Hematopoietic multipotent progenitor cell (in vitro differentiated cells): ENCODE measurements around the gene CRY2. TPM values are rescaled to one million over a fixed set of nuclear protein-coding genes. Genes with fewer than 3 reads are reported as not detected.

Experiments used
- DNase-seq, 3 donors: peaks; one replicate each; pipeline ENCODE4 v3.0.0-alpha.2; 2011 to 2015; ENCODE audit warnings: low read depth in 2 of 3, low spot score in 2 of 3
- total RNA-seq: library from RNA; depleted of rRNA; stranded (reverse); fragments of >200 nt; gene quantifications from one replicate; pipeline ENCODE4 v1.2.3, GENCODE V29; 2012

The CRY2 gene
- total RNA-seq, 1 donor = 32.3 TPM

DNA sequence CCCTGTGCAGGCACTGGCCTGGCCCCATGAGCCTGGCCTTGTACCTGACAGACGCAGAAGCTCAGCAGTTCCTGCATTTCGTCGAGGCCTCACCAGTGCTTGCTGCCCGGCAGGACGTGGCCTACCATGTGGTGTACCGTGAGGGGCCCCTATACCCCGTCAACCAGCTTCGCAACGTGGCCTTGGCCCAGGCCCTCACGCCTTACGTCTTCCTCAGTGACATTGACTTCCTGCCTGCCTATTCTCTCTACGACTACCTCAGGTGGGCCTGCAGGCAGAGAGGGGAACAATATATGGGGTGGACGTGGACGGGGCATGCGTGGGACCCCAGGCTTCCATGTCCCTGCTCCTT, 80.0 kb downstream of the CRY2 start:
- no peak for DNase-seq

DNA sequence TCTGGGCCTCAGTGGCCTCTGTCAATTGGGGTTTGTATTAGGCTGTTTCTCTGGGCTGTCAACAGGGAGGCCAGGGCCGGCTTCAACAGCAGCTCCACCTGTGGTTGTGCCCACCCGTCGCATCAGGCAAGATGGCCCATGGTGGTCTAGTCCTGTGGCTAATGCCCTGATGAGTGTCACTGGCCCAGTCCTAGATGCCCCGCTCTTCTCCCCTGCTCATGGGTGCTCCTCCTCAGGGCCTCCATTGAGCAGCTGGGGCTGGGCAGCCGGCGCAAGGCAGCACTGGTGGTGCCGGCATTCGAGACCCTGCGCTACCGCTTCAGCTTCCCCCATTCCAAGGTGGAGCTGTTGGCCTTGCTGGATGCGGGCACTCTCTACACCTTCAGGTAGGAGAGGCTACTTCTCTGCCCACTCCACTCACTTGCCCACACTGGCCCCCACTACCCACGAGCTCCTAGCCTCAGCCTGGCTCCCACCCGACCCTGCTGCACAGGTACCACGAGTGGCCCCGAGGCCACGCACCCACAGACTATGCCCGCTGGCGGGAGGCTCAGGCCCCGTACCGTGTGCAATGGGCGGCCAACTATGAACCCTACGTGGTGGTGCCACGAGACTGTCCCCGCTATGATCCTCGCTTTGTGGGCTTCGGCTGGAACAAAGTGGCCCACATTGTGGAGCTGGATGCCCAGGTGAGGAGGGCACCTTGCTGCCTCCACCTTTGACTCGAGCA, 80.6 kb downstream of the CRY2 start:
- DNase-seq = no peak

DNA sequence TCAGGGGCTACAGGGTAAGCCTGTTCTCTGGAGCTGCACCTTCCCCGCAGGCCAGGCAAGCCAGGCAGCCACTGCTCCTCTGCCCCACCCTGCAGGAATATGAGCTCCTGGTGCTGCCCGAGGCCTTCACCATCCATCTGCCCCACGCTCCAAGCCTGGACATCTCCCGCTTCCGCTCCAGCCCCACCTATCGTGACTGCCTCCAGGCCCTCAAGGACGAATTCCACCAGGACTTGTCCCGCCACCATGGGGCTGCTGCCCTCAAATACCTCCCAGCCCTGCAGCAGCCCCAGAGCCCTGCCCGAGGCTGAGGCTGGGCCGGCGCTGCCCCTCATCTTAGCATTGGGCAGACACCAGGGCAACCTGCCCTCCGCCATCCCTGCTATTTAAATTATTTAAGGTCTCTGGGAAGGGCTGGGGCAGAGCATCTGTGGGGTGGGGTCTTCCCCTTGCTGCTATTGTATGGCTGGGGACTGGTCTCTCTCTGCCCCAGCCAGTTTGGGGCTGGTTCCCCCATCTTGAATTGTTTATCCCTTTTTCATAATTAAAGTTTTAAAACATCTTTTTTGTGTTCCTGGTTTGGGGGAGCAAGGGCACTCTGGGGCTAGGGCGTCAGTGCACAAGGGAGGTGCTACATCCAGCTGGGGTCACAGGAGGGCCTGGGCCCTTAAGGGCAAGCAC, 81.4 kb downstream of the CRY2 start:
- no peak for DNase-seq

GRCh38 chr11:45929486-45930030, 82.3 kb downstream of the CRY2 start:
- DNase-seq = no peak

GRCh38 chr11:45930031-45930794, 82.9 kb downstream of the CRY2 start:
- peak in 1 of 3 donors; percentile 69 for DNase-seq

GRCh38 chr11:45930951-45931570, 83.8 kb downstream of the CRY2 start:
- DNase-seq = no peak

DNA sequence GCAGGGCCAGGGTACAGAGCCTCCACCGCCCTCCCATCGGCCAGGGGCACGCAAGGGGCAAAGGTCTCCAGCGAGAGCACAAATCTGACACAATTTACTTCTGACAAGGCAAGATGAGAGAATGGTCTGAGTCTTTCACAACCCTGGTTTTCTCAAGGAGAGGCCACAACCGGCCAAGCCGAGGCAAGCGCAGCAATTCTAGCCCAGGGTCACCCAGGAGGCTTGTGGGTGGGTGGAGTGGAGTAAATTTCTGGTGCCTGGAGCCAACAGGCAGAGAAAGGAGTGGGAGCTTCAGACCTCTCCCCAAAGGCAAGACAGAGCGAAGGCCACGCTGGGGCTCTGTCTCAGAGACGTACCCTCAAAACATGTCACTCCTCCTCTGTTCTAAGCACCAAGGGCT, 84.5 kb downstream of the CRY2 start:
- DNase-seq = no peak

DNA sequence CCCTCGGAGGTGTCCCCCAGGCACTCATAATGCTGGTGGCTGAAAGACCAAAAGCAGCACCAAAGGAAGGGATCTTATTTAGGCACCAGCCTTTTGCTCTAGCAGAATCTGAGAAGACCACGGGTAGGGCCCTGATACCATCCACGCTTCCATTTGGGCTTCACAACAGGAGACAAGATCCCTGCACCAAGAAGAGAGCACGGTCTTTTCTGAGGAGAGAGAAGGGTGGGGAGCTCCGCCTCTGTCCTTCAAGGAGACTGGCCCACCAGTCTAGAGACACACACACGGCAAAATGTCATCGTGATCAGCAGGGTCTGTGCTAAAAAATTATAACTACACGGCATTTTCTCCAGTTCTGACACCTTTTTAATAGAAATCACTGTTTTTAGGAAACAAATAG, 84.9 kb downstream of the CRY2 start:
- no peak for DNase-seq

Other genes starting within 250 kb of the CRY2 start
- under 0.01 TPM for gene CHST1, start 181.9 kb upstream of the CRY2 start, total RNA-seq
- gene SLC35C1, start 42.3 kb upstream of the CRY2 start, total RNA-seq = 10.5 TPM
- gene MAPK8IP1, start 38.2 kb downstream of the CRY2 start, total RNA-seq = 0.54 TPM
- 5.7 TPM for gene FREY1, start 59.8 kb downstream of the CRY2 start, total RNA-seq
- 51.2 TPM for gene PEX16, start 70.4 kb downstream of the CRY2 start, total RNA-seq
- 0.27 TPM for gene LARGE2, start 75.2 kb downstream of the CRY2 start, total RNA-seq